ENCODE measurements around the gene TNFAIP1. TPM values are rescaled to one million over a fixed set of nuclear protein-coding genes. Genes with fewer than 3 reads are reported as not detected.

Gene TNFAIP1
- total RNA-seq, 1 donor from 2014 or later, result 39.9 TPM

GRCh38 chr17:28363186-28363585 is 27.6 kb downstream of the TNFAIP1 start:
- intact Hi-C loops (cut with micrococcal nuclease), result no loop called here
- no peak for DNase-seq (ENCODE audit: low spot score)
- H3K27me3 Mint-ChIP-seq (ENCODE audit: insufficient read depth), result no peaks in the 10 kb centered on the region
- peaks cover 25% of the 10 kb centered on the region for H3K36me3 Mint-ChIP-seq (ENCODE audit: low read depth)
- H3K4me3 Mint-ChIP-seq, result no peak overlapping the region
- no peak overlapping the region for H3K27ac Mint-ChIP-seq
- H3K4me1 Mint-ChIP-seq (ENCODE audit: low read depth), result peaks cover 5% of the 10 kb centered on the region
- H3K9me3 Mint-ChIP-seq, result no peaks in the 10 kb centered on the region

- no peaks in the 10 kb centered on the region for H3K27me3 Mint-ChIP-seq (ENCODE audit: insufficient read depth)
- no peak for DNase-seq (ENCODE audit: low spot score)
- intact Hi-C loops (cut with micrococcal nuclease), result no loop called here
- peaks cover 23% of the 10 kb centered on the region for H3K36me3 Mint-ChIP-seq (ENCODE audit: low read depth)
- no peaks in the 10 kb centered on the region for H3K9me3 Mint-ChIP-seq
- H3K4me3 Mint-ChIP-seq, result no peak overlapping the region
- H3K4me1 Mint-ChIP-seq (ENCODE audit: low read depth), result no peaks in the 10 kb centered on the region
- H3K27ac Mint-ChIP-seq, result no peak overlapping the region
Measured at GRCh38 chr17:28363776-28364650, 28.5 kb downstream of the TNFAIP1 start.

- intact Hi-C loops (cut with micrococcal nuclease), result no loop called here
- Mint-ChIP-seq H3K36me3 (ENCODE audit: low read depth) (peaks cover 19% of the 10 kb centered on the region), H3K9me3 (no peaks in the 10 kb centered on the region), H3K27me3 (ENCODE audit: insufficient read depth) (no peaks in the 10 kb centered on the region), H3K27ac (no peak within 1 kb of the TSS), H3K4me1 (ENCODE audit: low read depth) (no peaks in the 10 kb centered on the region), H3K4me3 (no peak within 1 kb of the TSS)
- no peak for DNase-seq (ENCODE audit: low spot score)
Measured at GRCh38 chr17:28364665-28365363, 29.3 kb downstream of the TNFAIP1 start, which contains the start of gene SEBOX. TSS of gene SEBOX (minus strand) at chr17:28365199. CDS start at chr17:28365151, 48 bp downstream.

GRCh38 chr17:28365487-28365886 is 29.9 kb downstream of the TNFAIP1 start:
- no peak overlapping the region for H3K27ac Mint-ChIP-seq
- intact Hi-C loops (cut with micrococcal nuclease), result no loop called here

DNA sequence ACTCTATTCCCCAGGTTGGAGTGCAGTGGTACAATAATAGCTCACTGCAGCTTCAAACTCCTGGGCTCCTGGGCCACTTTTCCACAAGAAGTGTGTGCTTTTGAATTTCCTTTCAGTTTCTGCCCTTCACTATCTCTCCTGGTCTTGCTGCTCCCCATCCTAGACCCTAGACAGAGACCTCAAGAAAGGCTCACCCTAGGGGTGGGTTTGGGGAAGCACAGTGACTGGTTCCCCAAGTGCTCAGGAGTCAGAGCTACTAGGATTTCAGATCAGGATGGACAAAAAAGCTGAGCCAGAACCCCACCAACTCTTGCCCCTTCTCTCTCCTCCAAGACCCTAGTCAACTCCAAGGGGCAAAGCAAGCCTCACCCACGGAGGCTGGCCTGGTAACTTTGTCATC is 31.0 kb downstream of the TNFAIP1 start:
- Mint-ChIP-seq H3K36me3 (ENCODE audit: low read depth) (peaks cover 6% of the 10 kb centered on the region), H3K27me3 (ENCODE audit: insufficient read depth) (no peaks in the 10 kb centered on the region), H3K4me3 (no peak overlapping the region), H3K27ac (no peak overlapping the region), H3K9me3 (no peaks in the 10 kb centered on the region), H3K4me1 (ENCODE audit: low read depth) (no peaks in the 10 kb centered on the region)
- intact Hi-C loops (cut with micrococcal nuclease), result no loop called here
- no peak for DNase-seq (ENCODE audit: low spot score)

More at GRCh38 chr17:28365487-28365886, 29.9 kb downstream of the TNFAIP1 start:
- Mint-ChIP-seq H3K27me3 (ENCODE audit: insufficient read depth) (no peaks in the 10 kb centered on the region), H3K36me3 (ENCODE audit: low read depth) (peaks cover 16% of the 10 kb centered on the region), H3K4me3 (no peak overlapping the region), H3K9me3 (no peaks in the 10 kb centered on the region), H3K4me1 (ENCODE audit: low read depth) (no peaks in the 10 kb centered on the region)
- DNase-seq (ENCODE audit: low spot score), result no peak

- Mint-ChIP-seq H3K36me3 (ENCODE audit: low read depth) (peaks cover 3% of the 10 kb centered on the region), H3K27me3 (ENCODE audit: insufficient read depth) (no peaks in the 10 kb centered on the region), H3K9me3 (no peaks in the 10 kb centered on the region), H3K27ac (no peak overlapping the region), H3K4me3 (no peak overlapping the region), H3K4me1 (ENCODE audit: low read depth) (peaks cover 3% of the 10 kb centered on the region)
- DNase-seq (ENCODE audit: low spot score), result no peak
- intact Hi-C loops (cut with micrococcal nuclease), result no loop called here
Measured at GRCh38 chr17:28367641-28368305, 32.2 kb downstream of the TNFAIP1 start.

GRCh38 chr17:28368306-28368831 is 32.8 kb downstream of the TNFAIP1 start:
- H3K27ac Mint-ChIP-seq, result no peak overlapping the region
- intact Hi-C loops (cut with micrococcal nuclease), result no loop called here
- no peak for DNase-seq (ENCODE audit: low spot score)

DNA sequence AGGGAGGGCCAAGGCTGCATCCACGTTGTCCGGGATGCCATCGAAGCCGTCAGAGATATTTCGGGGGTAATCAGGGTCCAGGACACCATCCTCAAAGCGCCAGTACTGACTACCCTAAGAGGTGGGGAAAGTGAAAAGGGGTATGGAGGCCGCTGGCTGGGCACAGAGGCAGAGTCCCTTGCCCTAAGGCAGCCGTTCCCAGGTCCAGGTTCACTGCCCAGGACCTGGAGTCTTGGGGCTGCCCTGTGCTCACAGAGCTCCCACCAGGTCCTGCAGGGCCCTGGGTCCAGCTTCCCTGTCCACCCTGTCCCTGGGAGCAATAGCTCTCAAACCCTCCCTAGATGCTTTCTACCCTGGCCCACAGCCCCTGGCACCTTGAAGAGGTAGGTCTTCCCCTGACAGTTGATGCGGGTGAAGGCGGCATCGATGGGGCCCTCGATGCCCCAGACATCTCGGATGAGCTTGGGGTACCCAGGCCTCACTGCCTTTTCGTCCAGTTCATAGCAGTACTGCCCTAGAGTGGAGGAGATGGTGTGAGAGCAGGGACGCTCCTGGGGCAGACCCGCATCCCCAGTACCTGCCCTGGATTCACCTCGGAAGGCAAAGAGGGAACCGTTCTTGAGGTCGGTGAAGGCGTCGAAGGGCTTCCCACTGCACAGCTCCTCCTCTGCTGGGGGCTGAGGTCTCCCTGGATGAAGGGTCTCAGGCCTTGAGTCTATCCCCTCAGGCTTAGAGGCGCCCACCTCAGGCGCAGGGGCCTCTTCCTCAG is 33.5 kb downstream of the TNFAIP1 start:
- Mint-ChIP-seq H3K27ac (no peak overlapping the region), H3K9me3 (no peaks in the 10 kb centered on the region), H3K4me1 (ENCODE audit: low read depth) (peaks cover 14% of the 10 kb centered on the region), H3K27me3 (ENCODE audit: insufficient read depth) (no peaks in the 10 kb centered on the region), H3K4me3 (no peak overlapping the region), H3K36me3 (ENCODE audit: low read depth) (peaks cover 4% of the 10 kb centered on the region)
- intact Hi-C loops (cut with micrococcal nuclease), result no loop called here
- no peak for DNase-seq (ENCODE audit: low spot score)

More at GRCh38 chr17:28368306-28368831, 32.8 kb downstream of the TNFAIP1 start:
- Mint-ChIP-seq H3K9me3 (no peaks in the 10 kb centered on the region), H3K4me3 (no peak overlapping the region), H3K4me1 (ENCODE audit: low read depth) (peaks cover 9% of the 10 kb centered on the region), H3K36me3 (ENCODE audit: low read depth) (peaks cover 3% of the 10 kb centered on the region), H3K27me3 (ENCODE audit: insufficient read depth) (no peaks in the 10 kb centered on the region)

DNA sequence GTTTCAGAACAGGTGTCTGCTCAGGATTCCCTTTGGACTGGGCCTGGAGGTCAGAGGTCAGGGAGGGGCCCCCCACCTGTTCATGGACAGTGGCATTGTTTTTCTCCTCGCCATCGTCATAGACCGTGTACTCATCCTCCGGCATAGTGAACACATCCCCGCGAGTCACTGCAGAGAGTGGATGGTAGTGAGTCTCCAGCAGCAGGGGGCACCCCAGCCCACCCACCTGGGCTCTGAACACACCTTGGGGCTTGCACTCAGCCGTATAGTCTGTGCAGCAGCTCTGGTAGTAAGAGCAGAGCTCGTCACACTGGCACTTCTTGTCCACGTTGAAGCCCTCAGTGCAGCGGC is 34.1 kb downstream of the TNFAIP1 start:
- no peak overlapping the region for H3K27ac Mint-ChIP-seq
- no peak for DNase-seq (ENCODE audit: low spot score)
- no peak overlapping the region for H3K4me3 Mint-ChIP-seq
- H3K4me1 Mint-ChIP-seq (ENCODE audit: low read depth), result peaks cover 14% of the 10 kb centered on the region
- peaks cover 4% of the 10 kb centered on the region for H3K36me3 Mint-ChIP-seq (ENCODE audit: low read depth)
- intact Hi-C loops (cut with micrococcal nuclease), result loop anchor here (5.0 kb wide), 3 partner anchors 38 to 228 kb away; partner anchors contain the start of genes SLC46A1 and SPAG5
- no peaks in the 10 kb centered on the region for H3K9me3 Mint-ChIP-seq
- no peaks in the 10 kb centered on the region for H3K27me3 Mint-ChIP-seq (ENCODE audit: insufficient read depth)

DNA sequence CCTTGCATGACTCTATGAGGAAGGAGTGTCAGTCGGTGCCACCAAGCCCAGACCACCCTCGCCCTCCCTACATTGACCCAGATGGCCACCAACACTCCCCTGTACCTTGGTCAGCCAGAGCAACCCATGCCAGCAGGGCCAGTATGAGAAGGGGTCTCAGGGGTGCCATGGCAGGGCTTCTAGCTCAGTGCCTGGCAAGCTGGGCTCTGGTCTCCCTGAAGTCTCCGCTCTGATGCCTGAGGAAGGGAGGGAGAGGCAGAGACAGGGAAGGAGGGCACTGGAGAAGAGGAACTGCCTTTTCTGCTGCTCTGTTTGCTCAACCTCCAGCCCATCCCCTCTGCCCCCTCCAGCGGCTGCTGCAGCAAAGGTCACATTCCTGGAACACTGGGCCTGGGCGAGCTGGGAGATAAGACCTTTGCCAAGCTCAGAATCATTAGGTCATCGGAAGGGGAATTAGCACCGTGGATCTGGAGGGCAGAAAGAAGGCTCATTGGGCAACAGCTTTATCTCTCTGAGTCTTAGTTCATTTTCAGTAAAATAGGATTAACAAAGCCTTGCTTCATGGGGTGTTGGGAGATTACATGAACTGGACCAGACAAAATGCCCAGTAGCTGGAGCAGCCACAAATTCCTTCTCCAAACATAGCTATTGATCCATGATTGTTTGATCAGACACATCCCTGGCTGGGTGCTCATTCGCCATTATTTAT is 34.6 kb downstream of the TNFAIP1 start, which contains the start of gene VTN:
VTN (minus strand) TSS at position 273 of the 709 bp plus-strand sequence; CDS start at position 169, 104 bp downstream.
- peaks cover 14% of the 10 kb centered on the region for H3K4me1 Mint-ChIP-seq (ENCODE audit: low read depth)
- peaks cover 6% of the 10 kb centered on the region for H3K36me3 Mint-ChIP-seq (ENCODE audit: low read depth)
- H3K9me3 Mint-ChIP-seq, result no peaks in the 10 kb centered on the region
- intact Hi-C loops (cut with micrococcal nuclease), result loop anchor here (5.0 kb wide), 3 partner anchors 37 to 227 kb away; partner anchors contain the start of genes SLC46A1 and SPAG5
- no peak for DNase-seq (ENCODE audit: low spot score)
- H3K4me3 Mint-ChIP-seq, result peak within 1 kb of the TSS; percentile 95
- peak within 1 kb of the TSS; percentile 98 for H3K27ac Mint-ChIP-seq
- no peaks in the 10 kb centered on the region for H3K27me3 Mint-ChIP-seq (ENCODE audit: insufficient read depth)

GRCh38 chr17:28370744-28371103 is 35.2 kb downstream of the TNFAIP1 start:
- no peak for DNase-seq (ENCODE audit: low spot score)
- Mint-ChIP-seq H3K36me3 (ENCODE audit: low read depth) (peaks cover 6% of the 10 kb centered on the region), H3K4me1 (ENCODE audit: low read depth) (peaks cover 14% of the 10 kb centered on the region), H3K4me3 (peak overlapping the region; percentile 95), H3K27me3 (ENCODE audit: insufficient read depth) (no peaks in the 10 kb centered on the region), H3K27ac (peak overlapping the region; percentile 98), H3K9me3 (no peaks in the 10 kb centered on the region)
- intact Hi-C loops (cut with micrococcal nuclease), result loop anchor here (1.0 to 5.0 kb wide), 5 partner anchors 13 to 227 kb away; partner anchors contain the start of genes IFT20, POLDIP2, SLC46A1 and SPAG5

All from activated T-helper 1 cell treated with anti-CD3 and anti-CD28 coated beads, Interleukin-12 subunit alpha, Interleukin-12 subunit beta, Interleukin-2, Interleukin-4 antibody, amounts not matched to agents 30 ng/mL and 10 ng/mL and 1 ng/mL, durations not matched to agents 14 hours and 24 hours and 36 hours (primary cell).